Stimulated activated CD4-positive, alpha-beta T cell treated with anti-CD3 and anti-CD28 coated beads, TNF-alpha, amount 100 ng/mL, for 1 hour (primary cell): ENCODE measurements around the gene ETNK2.

ENCODE experiments used
- DNase-seq, 3 donors: peaks; one replicate each; pipeline ENCODE4 v3.0.0-alpha.2; 2020; ENCODE audit warnings: low read depth in 3 of 3, low spot score in 1 of 3

ETNK2 gene

GRCh38 chr1:204127597-204128242 lies 24.1 kb downstream of the ETNK2 start:
- no peak for DNase-seq

- DNase-seq: no peak
Observed at GRCh38 chr1:204126956-204127355, 24.9 kb downstream of the ETNK2 start.

GRCh38 chr1:204126386-204126785 lies 25.5 kb downstream of the ETNK2 start:
- DNase-seq: no peak

GRCh38 chr1:204125759-204126351 lies 26.0 kb downstream of the ETNK2 start:
- DNase-seq: no peak

- no peak for DNase-seq
Observed at GRCh38 chr1:204124639-204125038, 27.2 kb downstream of the ETNK2 start.

- no peak for DNase-seq
Observed at GRCh38 chr1:204123376-204123775, 28.5 kb downstream of the ETNK2 start.

- DNase-seq: no peak
Observed at GRCh38 chr1:204121840-204122555, 29.8 kb downstream of the ETNK2 start.

GRCh38 chr1:204116539-204116938 lies 35.3 kb downstream of the ETNK2 start:
- no peak for DNase-seq

GRCh38 chr1:204115116-204115515 lies 36.7 kb downstream of the ETNK2 start:
- DNase-seq: no peak

- DNase-seq: no peak
Observed at GRCh38 chr1:204114606-204115005, 37.2 kb downstream of the ETNK2 start.

GRCh38 chr1:204113896-204114295 lies 37.9 kb downstream of the ETNK2 start:
- no peak for DNase-seq

- no peak for DNase-seq
Observed at GRCh38 chr1:204112876-204113730, 38.7 kb downstream of the ETNK2 start.

GRCh38 chr1:204110894-204111633 lies 40.8 kb downstream of the ETNK2 start:
- no peak for DNase-seq

- no peak for DNase-seq
Observed at GRCh38 chr1:204108312-204109141, 43.3 kb downstream of the ETNK2 start.

- no peak for DNase-seq
Observed at GRCh38 chr1:204107892-204108291, 44.0 kb downstream of the ETNK2 start.

- DNase-seq: no peak
Observed at GRCh38 chr1:204106825-204107224, 45.0 kb downstream of the ETNK2 start.

GRCh38 chr1:204105131-204105515 lies 46.7 kb downstream of the ETNK2 start:
- DNase-seq: no peak

GRCh38 chr1:204104331-204105130 lies 47.3 kb downstream of the ETNK2 start:
- no peak for DNase-seq

GRCh38 chr1:204103431-204103741 lies 48.5 kb downstream of the ETNK2 start:
- no peak for DNase-seq
